Esophagus muscularis mucosa (tissue), 4 donors: ENCODE results near the gene HOXB5.

Experiments used
- EP300 ChIP-seq: sonication (generic); formaldehyde crosslinking; IDR thresholded peaks from one replicate; pipeline ENCODE4 v1.6.1; 2017; ENCODE audit warnings: antibody characterized with exemption
- POLR2A ChIP-seq: fragments of 450-650 bp; IDR thresholded peaks from one replicate; pipeline ENCODE4 v1.6.1; 2017; ENCODE audit warnings: antibody characterized with exemption, moderate library complexity, mild to moderate bottlenecking, low read depth
- POLR2AphosphoS5 ChIP-seq, 2 donors: sonication (generic); formaldehyde crosslinking; IDR thresholded peaks; one replicate each; pipeline ENCODE4 v1.6.1; 2017; ENCODE audit warnings: antibody characterized with exemption in 2 of 2
- TF ChIP-seq, protein P1 (sequence below), 3 experiments: fragments of 200-600 bp in 2 of 3; fragments of 450-650 bp in 1 of 3; sonication (generic) in 2 of 3; IDR thresholded peaks; one replicate each; pipeline ENCODE4 v1.5.1; 2017 to 2019; ENCODE audit warnings: antibody characterized with exemption in 3 of 3, mild to moderate bottlenecking in 2 of 3, moderate library complexity in 1 of 3

DNA sequence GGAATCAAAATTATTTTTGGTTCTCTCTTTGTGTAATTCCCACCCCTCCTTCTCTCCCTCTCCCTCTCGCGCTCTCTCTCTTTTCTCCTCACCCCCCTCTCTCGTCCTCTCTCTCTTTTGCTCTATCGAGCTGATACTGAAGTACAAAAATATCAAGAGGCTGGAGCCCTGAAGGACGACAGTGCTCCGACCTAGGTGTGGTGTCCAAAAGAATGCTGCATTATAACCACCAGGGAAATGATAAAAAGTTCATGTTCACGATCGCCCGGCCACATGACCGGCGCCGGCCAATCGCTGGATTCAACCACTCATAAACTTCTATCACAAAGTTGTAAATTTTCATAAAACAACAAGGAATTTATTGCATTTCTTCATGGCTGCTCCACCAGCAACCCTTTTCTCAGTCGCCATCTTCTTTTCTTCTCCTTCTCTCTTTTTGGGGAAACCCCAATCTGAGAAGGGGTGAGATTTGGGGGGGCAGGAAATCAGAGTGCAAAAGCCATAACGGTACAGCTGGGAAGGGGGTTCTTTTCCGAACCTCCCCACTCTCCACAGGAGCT lies 11.3 kb upstream of the HOXB5 start, which contains the start of gene HOXB6:
- no peak for TF ChIP-seq POLR2A
- TF ChIP-seq, protein P1, sequence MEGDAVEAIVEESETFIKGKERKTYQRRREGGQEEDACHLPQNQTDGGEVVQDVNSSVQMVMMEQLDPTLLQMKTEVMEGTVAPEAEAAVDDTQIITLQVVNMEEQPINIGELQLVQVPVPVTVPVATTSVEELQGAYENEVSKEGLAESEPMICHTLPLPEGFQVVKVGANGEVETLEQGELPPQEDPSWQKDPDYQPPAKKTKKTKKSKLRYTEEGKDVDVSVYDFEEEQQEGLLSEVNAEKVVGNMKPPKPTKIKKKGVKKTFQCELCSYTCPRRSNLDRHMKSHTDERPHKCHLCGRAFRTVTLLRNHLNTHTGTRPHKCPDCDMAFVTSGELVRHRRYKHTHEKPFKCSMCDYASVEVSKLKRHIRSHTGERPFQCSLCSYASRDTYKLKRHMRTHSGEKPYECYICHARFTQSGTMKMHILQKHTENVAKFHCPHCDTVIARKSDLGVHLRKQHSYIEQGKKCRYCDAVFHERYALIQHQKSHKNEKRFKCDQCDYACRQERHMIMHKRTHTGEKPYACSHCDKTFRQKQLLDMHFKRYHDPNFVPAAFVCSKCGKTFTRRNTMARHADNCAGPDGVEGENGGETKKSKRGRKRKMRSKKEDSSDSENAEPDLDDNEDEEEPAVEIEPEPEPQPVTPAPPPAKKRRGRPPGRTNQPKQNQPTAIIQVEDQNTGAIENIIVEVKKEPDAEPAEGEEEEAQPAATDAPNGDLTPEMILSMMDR (IDR thresholded peaks at IDR 0.05), result no peak
- TF ChIP-seq EP300, result no peak
- TF ChIP-seq POLR2AphosphoS5 (IDR thresholded peaks at IDR 0.05), result no peak
